ENCODE results near the gene ZNF444.

DNA sequence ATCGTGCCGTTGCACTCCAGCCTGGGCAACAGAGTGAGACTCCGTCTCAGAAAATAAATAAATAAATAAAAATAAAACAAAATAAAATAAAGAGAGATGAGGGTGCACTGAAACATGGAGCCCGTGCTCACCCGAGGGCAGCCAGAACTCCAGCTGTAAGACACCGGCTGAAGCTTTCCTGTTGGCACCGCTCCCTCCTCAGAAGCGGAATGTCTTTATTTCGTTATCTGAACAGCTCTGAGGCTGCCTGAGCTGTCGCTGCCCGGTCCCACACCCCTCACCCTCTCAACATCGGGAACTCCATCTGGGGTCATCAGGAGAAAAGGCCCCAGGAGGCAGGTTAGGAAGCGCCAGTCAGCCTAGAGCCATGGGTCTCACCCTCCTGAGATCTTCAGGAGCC is 44.4 kb upstream of the ZNF444 start:
- no peak for TF ChIP-seq EZH2 (IDR thresholded peaks at IDR 0.05; ENCODE audit: borderline replicate concordance, low read depth, low read length, severe bottlenecking)
- TF ChIP-seq POLR2AphosphoS5 (IDR thresholded peaks at IDR 0.05; ENCODE audit: insufficient read depth, low read depth, low read length), result no peak
- TF ChIP-seq, protein P1, sequence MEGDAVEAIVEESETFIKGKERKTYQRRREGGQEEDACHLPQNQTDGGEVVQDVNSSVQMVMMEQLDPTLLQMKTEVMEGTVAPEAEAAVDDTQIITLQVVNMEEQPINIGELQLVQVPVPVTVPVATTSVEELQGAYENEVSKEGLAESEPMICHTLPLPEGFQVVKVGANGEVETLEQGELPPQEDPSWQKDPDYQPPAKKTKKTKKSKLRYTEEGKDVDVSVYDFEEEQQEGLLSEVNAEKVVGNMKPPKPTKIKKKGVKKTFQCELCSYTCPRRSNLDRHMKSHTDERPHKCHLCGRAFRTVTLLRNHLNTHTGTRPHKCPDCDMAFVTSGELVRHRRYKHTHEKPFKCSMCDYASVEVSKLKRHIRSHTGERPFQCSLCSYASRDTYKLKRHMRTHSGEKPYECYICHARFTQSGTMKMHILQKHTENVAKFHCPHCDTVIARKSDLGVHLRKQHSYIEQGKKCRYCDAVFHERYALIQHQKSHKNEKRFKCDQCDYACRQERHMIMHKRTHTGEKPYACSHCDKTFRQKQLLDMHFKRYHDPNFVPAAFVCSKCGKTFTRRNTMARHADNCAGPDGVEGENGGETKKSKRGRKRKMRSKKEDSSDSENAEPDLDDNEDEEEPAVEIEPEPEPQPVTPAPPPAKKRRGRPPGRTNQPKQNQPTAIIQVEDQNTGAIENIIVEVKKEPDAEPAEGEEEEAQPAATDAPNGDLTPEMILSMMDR (IDR thresholded peaks at IDR 0.05; ENCODE audit: extremely low read depth in 1 of 2, insufficient read depth in 1 of 2, low read depth in 1 of 2, low read length in 2 of 2), result no peak
- TF ChIP-seq FOS (IDR thresholded peaks at IDR 0.05; ENCODE audit: borderline replicate concordance, insufficient read depth, low read length), result no peak

Data from endothelial cell of umbilical vein (primary cell).